NCI-H460 (cell line): ENCODE measurements around the gene COMMD4. TPM values are rescaled to one million over a fixed set of nuclear protein-coding genes. Genes with fewer than 3 reads are reported as not detected.
"Not testable (repeated sequence)": the region's sequence is repeated elsewhere in the genome, so short reads cannot be mapped to it uniquely, and the experiment has no call there.

Source experiments
- DNase-seq: peaks from one replicate; pipeline ENCODE4 v3.0.0-alpha.2; 2016; ENCODE audit warnings: low read depth; ENCODE audit errors: extremely low read depth
- small RNA-seq, 2 experiments: library from RNA; depleted of rRNA; stranded (forward); fragments of <200 nt; gene quantifications; one replicate each; pipeline ENCODE3, GENCODE V24; 2014
- total RNA-seq: library from RNA; depleted of rRNA; stranded (reverse); fragments of >200 nt; shearing (Covaris generic); gene quantifications from 2 replicates; pipeline ENCODE4 v1.2.3, GENCODE V29; 2014; rRNA removed

COMMD4 gene
- total RNA-seq, 1 experiment from 2014 or later: 43.4 TPM

- no peak for DNase-seq
Observed at GRCh38 chr15:75369897-75370581, 34.2 kb downstream of the COMMD4 start.

- no peak for DNase-seq
Observed at GRCh38 chr15:75371486-75371885, 35.6 kb downstream of the COMMD4 start.

DNA sequence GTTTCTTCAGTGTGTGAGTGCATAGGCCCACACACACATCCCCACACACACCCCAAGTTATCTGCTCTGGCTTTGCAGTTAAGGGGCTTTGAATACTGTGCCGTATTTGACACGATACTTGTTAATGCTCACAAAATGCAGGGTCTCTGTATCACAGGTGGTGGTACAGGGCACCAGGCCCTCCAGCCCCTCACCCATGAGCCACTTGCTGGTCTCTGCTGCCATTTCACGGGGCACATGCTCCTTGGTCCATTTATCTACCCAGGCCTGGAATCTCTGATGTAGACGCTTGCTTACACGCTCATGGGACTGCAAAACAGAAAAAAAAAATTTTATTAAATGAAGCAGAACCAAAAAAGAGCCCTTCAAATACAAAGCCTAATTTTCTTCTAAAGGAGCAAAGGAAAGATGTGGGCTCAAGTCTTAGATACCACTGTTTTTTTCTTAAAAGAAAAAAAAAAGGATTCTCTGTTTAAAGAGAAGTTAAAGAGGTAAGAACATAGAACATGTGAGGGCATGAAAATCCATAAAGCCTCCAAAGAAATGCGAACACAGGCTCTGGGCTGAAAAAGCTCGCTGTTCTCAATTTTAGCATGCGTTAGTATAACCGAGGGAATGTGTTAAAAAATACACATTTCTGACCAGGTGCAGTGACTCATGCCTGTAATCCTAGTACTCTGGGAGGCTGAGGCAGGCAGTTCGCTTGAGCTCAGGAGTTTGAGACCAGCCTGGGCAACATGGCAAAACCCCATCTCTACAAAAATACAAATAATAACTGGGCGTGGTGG lies 36.2 kb downstream of the COMMD4 start:
- no peak for DNase-seq

DNA sequence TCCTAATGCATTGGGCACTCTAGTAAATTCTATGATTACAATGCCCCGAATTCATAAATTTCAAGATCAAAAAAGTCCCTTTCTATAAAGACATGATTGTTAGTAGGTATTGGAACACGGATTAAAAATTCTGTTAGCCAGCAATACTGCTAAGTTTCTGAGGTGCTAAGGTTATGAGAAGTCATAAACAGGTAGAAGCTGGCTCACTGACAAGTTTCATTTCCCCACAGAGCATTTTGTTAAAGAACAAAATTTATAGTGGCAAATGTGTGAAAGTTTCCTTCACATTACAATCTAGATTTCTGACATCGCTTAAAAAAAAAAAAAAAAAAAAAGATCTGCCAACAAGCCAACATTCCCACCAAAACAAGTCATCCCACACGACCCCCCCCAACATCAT lies 44.9 kb downstream of the COMMD4 start:
- no peak for DNase-seq

DNA sequence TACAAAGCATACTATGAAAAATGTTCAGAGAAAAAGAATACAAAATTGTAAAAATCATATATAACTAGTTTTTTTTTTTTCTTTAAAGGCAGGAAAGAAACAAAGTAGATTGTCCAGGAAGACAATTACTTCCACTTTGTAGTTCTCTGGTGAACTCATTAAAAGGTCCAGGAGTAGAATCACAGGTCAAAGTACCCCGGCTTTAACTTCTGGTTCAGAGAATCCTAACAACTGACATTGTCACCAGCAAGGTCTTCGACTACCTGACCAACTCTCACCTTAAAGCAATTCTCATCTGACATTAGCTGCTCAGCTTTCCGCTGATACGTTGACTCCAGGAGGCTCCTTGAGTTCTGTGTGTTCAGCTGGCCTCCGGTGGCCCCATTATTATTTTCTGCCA lies 48.1 kb downstream of the COMMD4 start:
- not testable (repeated sequence) for DNase-seq

Small RNA genes within 50 kb of the gene (small RNA-seq; reads per million reads assigned to genes)
- gene RN7SL327P: 0 reads per million in 2 experiments

Other genes with a start within 250 kb of the COMMD4 start
- gene C15orf39, start 134.2 kb upstream of the COMMD4 start, total RNA-seq: 5.9 and 7.0 TPM in 2 replicates
- not detected in 2 replicates for gene GOLGA6C, start 77.7 kb upstream of the COMMD4 start, total RNA-seq
- gene GOLGA6D, start 53.2 kb upstream of the COMMD4 start, total RNA-seq: not detected in 2 replicates
- gene NEIL1, start 11.0 kb downstream of the COMMD4 start, total RNA-seq: 3.6 and 3.7 TPM in 2 replicates
- gene MAN2C1, start 32.5 kb downstream of the COMMD4 start, total RNA-seq: 53.9 and 87.7 TPM in 2 replicates
- 21.1 and 25.8 TPM in 2 replicates for gene SIN3A, start 115.6 kb downstream of the COMMD4 start, total RNA-seq
- gene PTPN9, start 243.3 kb downstream of the COMMD4 start, total RNA-seq: 26.0 and 29.5 TPM in 2 replicates